Osteocyte (in vitro differentiated cells): Measurements from ENCODE around the gene C16orf82. TPM values are rescaled to one million over a fixed set of nuclear protein-coding genes. Genes with fewer than 3 reads are reported as not detected.

Source experiments
- DNase-seq: peaks from one replicate; pipeline ENCODE4 v3.0.0; 2021; ENCODE audit warnings: mixed read lengths; ENCODE audit not compliant: unreplicated experiment; ENCODE audit errors: extremely low spot score
- H3K27ac Mint-ChIP-seq: one replicate; pipeline ENCODE4 v1.8.0; 2021; ENCODE audit warnings: mild to moderate bottlenecking, mixed read lengths; ENCODE audit not compliant: unreplicated experiment
- H3K27me3 Mint-ChIP-seq: one replicate; pipeline ENCODE4 v1.8.0; 2021; ENCODE audit warnings: mixed read lengths; ENCODE audit not compliant: unreplicated experiment
- H3K36me3 Mint-ChIP-seq: one replicate; pipeline ENCODE4 v1.8.0; 2021; ENCODE audit warnings: mixed read lengths; ENCODE audit not compliant: unreplicated experiment
- H3K4me1 Mint-ChIP-seq: one replicate; pipeline ENCODE4 v1.8.0; 2021; ENCODE audit warnings: mixed read lengths; ENCODE audit not compliant: unreplicated experiment
- H3K4me3 Mint-ChIP-seq: one replicate; pipeline ENCODE4 v1.8.0; 2021; ENCODE audit warnings: mild to moderate bottlenecking, moderate library complexity, mixed read lengths; ENCODE audit not compliant: unreplicated experiment
- H3K9me3 Mint-ChIP-seq: one replicate; pipeline ENCODE4 v1.8.0; 2021; ENCODE audit warnings: mixed read lengths; ENCODE audit not compliant: unreplicated experiment
- long read RNA-seq: library from polyadenylated mRNA; unstranded; transcript quantifications from one replicate; pipeline ENCODE4 v2.0.0, GENCODE V29; 2021
- total RNA-seq: library from RNA; stranded (reverse); gene quantifications from 2 replicates; pipeline ENCODE4 v1.2.1, GENCODE V29; 2021
- TF ChIP-seq, protein P1 (sequence below): fragments of 200-600 bp; sonication (generic); IDR thresholded peaks from 2 replicates; pipeline ENCODE4 v1.5.0; 2021; ENCODE audit warnings: antibody characterized with exemption, mild to moderate bottlenecking, moderate library complexity

C16orf82 gene
- total RNA-seq: not detected in 2 replicates
- long read RNA-seq: 0 reads

DNA sequence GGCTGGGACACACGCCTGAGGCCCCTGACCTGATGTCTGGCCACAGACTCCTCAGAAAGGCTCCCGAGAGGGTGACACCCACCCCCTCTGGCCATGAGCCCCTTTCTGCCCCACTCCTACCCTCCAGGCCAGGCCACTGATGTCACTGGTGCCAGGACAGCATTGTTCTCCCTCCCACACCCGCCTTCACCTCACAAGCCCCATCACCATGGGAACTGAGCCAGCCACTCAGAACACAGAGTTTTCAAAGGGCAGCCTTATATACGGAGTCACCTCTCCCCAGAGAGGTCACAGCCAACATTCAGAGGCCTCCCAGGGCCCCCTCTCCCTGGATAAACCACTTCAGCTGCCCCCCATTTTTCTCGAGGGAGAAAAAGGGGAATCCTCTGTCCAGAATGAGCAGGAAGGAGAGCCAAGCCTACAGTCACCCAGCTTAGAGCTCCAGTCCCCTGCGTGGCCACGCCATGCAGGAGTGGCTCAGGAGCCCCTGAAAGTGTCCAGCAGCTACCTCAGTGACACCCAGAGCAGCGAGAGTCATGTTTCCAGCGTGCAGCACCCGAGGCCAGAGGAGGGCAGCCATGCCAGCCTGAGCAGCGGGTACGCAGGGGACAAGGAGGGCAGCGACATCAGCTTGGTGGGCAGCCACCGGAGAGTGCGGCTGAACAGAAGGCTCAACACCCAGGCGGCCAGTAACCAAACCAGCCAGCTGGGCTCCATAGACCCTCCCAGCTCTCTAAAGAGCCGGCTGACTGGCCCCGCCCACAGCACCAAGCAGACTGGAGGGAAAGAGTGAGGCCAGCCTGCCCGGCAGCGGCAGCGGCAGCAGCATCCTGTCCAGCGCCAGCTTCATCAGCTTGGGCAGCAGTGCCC lies at the start of gene C16orf82:
Gene C16orf82, plus strand, starts transcription at position 260 of the 870 bp plus-strand sequence.
- H3K4me3 Mint-ChIP-seq: no peak within 1 kb of the TSS

DNA sequence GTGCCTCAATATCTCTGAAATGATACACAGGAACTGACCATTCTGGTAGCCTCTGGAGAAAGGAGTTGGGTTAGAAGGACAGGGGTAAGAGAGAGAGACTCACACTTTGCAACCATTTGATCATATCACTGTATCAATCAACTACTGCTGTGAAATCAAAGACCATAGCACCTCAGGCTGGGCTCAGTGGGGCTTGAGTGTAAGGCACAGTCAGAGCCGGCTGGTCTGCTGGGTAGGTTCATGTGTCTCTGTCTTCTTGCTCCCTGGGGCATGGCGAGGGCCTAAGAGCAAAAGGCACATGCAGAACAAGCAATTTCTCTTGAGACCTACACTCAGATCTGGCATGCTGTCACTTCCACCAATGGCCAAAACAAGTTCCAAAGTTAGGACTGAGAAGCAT lies 46.7 kb upstream of the C16orf82 start:
- TF ChIP-seq, protein P1, sequence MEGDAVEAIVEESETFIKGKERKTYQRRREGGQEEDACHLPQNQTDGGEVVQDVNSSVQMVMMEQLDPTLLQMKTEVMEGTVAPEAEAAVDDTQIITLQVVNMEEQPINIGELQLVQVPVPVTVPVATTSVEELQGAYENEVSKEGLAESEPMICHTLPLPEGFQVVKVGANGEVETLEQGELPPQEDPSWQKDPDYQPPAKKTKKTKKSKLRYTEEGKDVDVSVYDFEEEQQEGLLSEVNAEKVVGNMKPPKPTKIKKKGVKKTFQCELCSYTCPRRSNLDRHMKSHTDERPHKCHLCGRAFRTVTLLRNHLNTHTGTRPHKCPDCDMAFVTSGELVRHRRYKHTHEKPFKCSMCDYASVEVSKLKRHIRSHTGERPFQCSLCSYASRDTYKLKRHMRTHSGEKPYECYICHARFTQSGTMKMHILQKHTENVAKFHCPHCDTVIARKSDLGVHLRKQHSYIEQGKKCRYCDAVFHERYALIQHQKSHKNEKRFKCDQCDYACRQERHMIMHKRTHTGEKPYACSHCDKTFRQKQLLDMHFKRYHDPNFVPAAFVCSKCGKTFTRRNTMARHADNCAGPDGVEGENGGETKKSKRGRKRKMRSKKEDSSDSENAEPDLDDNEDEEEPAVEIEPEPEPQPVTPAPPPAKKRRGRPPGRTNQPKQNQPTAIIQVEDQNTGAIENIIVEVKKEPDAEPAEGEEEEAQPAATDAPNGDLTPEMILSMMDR: no peak
- peak; percentile 76 for DNase-seq
- H3K9me3 Mint-ChIP-seq: peaks cover 6% of the 10 kb centered on the region
- H3K27me3 Mint-ChIP-seq: no peaks in the 10 kb centered on the region
- H3K27ac Mint-ChIP-seq: no peak overlapping the region
- H3K4me1 Mint-ChIP-seq: no peaks in the 10 kb centered on the region
- H3K36me3 Mint-ChIP-seq: no peaks in the 10 kb centered on the region
- H3K4me3 Mint-ChIP-seq: no peak overlapping the region

More for the DNA sequence above, at the start of gene C16orf82:
- TF ChIP-seq, protein P1: no peak
- Mint-ChIP-seq H3K4me1 (no peaks in the 10 kb centered on the region), H3K27me3 (peaks cover 3% of the 10 kb centered on the region), H3K36me3 (no peaks in the 10 kb centered on the region), H3K27ac (no peak within 1 kb of the TSS), H3K9me3 (no peaks in the 10 kb centered on the region)
- no peak for DNase-seq

DNA sequence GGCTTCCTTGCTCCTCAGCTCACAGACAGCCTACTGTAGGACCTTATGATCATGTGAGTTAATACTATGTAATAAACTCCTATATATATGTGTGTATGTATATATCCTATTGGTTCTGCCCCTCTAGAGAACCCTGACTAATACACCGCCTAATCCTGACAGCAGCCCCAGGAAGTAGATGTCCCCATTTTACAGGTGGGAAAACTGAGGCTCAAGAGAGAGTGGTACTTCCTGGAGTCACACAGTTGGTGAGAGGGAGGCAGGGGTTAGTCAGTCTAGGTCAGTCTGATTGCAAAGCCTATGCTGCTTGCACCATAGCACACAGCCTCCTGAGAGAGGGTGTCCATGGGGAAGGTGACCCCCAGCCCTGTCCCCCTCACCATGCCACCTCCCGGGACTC lies 42.7 kb upstream of the C16orf82 start:
- Mint-ChIP-seq H3K27ac (no peak overlapping the region), H3K27me3 (no peaks in the 10 kb centered on the region), H3K4me1 (no peaks in the 10 kb centered on the region), H3K36me3 (no peaks in the 10 kb centered on the region), H3K9me3 (peaks cover 4% of the 10 kb centered on the region), H3K4me3 (no peak overlapping the region)
- DNase-seq: peak; percentile 56
- TF ChIP-seq, protein P1: no peak

DNA sequence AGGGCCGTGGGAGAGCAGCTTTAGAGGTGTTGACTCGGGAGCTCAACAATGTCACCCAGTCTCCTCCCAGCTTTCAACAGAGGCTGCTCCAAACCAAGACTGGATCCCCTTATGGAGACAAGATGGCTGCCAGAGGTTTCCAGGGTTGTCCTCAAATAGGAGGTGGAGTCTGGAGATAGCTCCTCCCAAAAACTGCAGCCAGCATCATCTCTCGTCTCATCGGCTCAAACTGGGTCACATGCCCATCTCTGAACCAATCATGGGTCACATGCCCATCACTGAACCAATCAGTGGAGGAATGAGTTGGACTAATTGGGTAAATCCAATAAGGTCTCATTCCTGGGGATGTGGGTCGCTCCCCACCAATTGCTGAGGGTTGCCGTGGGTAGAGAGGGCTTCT lies 41.1 kb upstream of the C16orf82 start:
- TF ChIP-seq, protein P1: no peak
- no peaks in the 10 kb centered on the region for H3K4me1 Mint-ChIP-seq
- H3K4me3 Mint-ChIP-seq: no peak overlapping the region
- no peaks in the 10 kb centered on the region for H3K36me3 Mint-ChIP-seq
- H3K27ac Mint-ChIP-seq: no peak overlapping the region
- no peaks in the 10 kb centered on the region for H3K9me3 Mint-ChIP-seq
- no peaks in the 10 kb centered on the region for H3K27me3 Mint-ChIP-seq
- peak; percentile 38 for DNase-seq

DNA sequence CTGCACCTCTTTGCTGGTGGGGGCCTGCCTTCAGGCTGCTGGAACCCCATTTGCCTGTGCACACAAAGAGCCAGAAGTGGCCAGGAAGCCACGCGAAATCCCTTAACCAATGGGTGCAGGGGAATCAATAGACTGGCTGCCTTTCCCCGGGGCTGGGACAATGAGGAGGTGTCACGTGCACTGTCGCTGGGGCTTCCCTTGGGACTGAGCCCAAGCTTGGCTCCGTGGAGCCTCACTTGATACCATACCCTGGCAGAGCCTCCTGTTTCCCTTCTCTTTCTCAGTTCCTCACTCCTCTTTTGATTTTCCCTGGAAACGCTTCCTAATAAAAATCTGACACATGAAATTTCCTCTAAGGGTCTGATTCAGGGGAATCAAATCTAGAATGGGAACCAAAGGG lies 38.8 kb upstream of the C16orf82 start:
- Mint-ChIP-seq H3K4me1 (no peaks in the 10 kb centered on the region), H3K9me3 (no peaks in the 10 kb centered on the region), H3K4me3 (no peak overlapping the region), H3K27ac (no peak overlapping the region), H3K36me3 (no peaks in the 10 kb centered on the region), H3K27me3 (no peaks in the 10 kb centered on the region)
- TF ChIP-seq, protein P1: no peak
- peak; percentile 75 for DNase-seq
